CD4-positive, alpha-beta T cell (primary cell): ENCODE data around the gene CCBE1. TPM values are rescaled to one million over a fixed set of nuclear protein-coding genes. Genes with fewer than 3 reads are reported as not detected.

Source experiments
- ATAC-seq: fragments of 200-7000 bp; cut with Tn5 transposase; one replicate; pipeline ENCODE4 v1.10.0; 2022; ENCODE audit warnings: mild to moderate bottlenecking; ENCODE audit not compliant: poor library complexity
- CTCF ChIA-PET: fragments of 350-600 bp; sonication (Branson Sonifier 250); formaldehyde crosslinking; loops from one replicate; lab custom pipeline; 2021; ENCODE audit warnings: antibody characterized with exemption, inconsistent platforms; lab: Charles Lee
- POLR2A ChIA-PET: fragments of 350-600 bp; sonication (Branson Sonifier 250); formaldehyde crosslinking; loops from one replicate; lab custom pipeline; 2021; ENCODE audit warnings: antibody characterized with exemption, inconsistent platforms; lab: Charles Lee
- DNase-seq, 14 experiments: peaks; one replicate each; pipeline ENCODE4 v3.0.0-alpha.2; 2013 to 2020; ENCODE audit warnings: mixed read lengths in 2 of 14
- H3K27ac ChIP-seq, 2 donors: one replicate each; pipeline versions ENCODE4 v1.5.1 to v1.7.0; 2013; ENCODE audit warnings: low read length in 2 of 2, low read depth in 1 of 2, mild to moderate bottlenecking in 1 of 2
- H3K27me3 ChIP-seq, 2 experiments: 1 replicate in 1 of 2; 2 replicates in 1 of 2; pipeline versions ENCODE4 v1.6.1 to v1.7.0; 2013; ENCODE audit warnings: low read length in 2 of 2, control low read depth in 1 of 2, mild to moderate bottlenecking in 1 of 2, moderate library complexity in 1 of 2; ENCODE audit not compliant: insufficient read depth in 2 of 2, control insufficient read depth in 1 of 2
- H3K36me3 ChIP-seq: one replicate; pipeline ENCODE4 v1.6.1; 2013; ENCODE audit warnings: low read length, control low read depth; ENCODE audit not compliant: insufficient read depth
- H3K4me1 ChIP-seq: one replicate; pipeline ENCODE4 v1.6.1; 2013; ENCODE audit warnings: low read length, control low read depth; ENCODE audit not compliant: insufficient read depth
- H3K4me3 ChIP-seq: one replicate; pipeline ENCODE4 v1.5.1; 2013; ENCODE audit warnings: mild to moderate bottlenecking, low read length, moderate library complexity
- H3K9me3 ChIP-seq, 2 experiments: 1 replicate in 1 of 2; 2 replicates in 1 of 2; pipeline versions ENCODE4 v1.6.1 to v1.7.0; 2013; ENCODE audit warnings: low read length in 2 of 2, mild to moderate bottlenecking in 2 of 2, control low read depth in 1 of 2, moderate library complexity in 1 of 2; ENCODE audit not compliant: control insufficient read depth in 1 of 2, insufficient read depth in 1 of 2
- H3K27ac Mint-ChIP-seq: one replicate; pipeline ENCODE4 v1.8.0; 2020; ENCODE audit warnings: mixed read lengths
- H3K27me3 Mint-ChIP-seq: one replicate; pipeline ENCODE4 v1.8.0; 2021; ENCODE audit warnings: mixed read lengths
- H3K36me3 Mint-ChIP-seq: one replicate; pipeline ENCODE4 v1.8.0; 2021; ENCODE audit warnings: low read depth, mixed read lengths
- H3K4me1 Mint-ChIP-seq: one replicate; pipeline ENCODE4 v1.8.0; 2021; ENCODE audit warnings: low read depth, mixed read lengths
- H3K4me3 Mint-ChIP-seq: one replicate; pipeline ENCODE4 v1.8.0; 2020; ENCODE audit warnings: mild to moderate bottlenecking, mixed read lengths
- H3K9me3 Mint-ChIP-seq: one replicate; pipeline ENCODE4 v1.8.0; 2020; ENCODE audit warnings: mixed read lengths
- intact Hi-C, 2 experiments: fragments of 100-400 bp; cut with DNase I in 1 of 2; cut with micrococcal nuclease in 1 of 2; formaldehyde crosslinking; loops; one replicate each; pipeline versions ENCODE4 v1.15.1 to v1.9.0; 2023 to 2025; cut with DNase I, micrococcal nuclease
- total RNA-seq, 174 experiments: library from RNA in 2 of 174; stranded (reverse) in 2 of 174; gene quantifications; one replicate each; pipeline ENCODE4 v1.2.3 and lab custom pipeline; 2021 to 2026
- TF ChIP-seq, protein P1 (sequence below): fragments of 200-600 bp; IDR thresholded peaks from one replicate; pipeline ENCODE4 v1.8.0; 2022; ENCODE audit warnings: antibody characterized with exemption, mild to moderate bottlenecking

The CCBE1 gene
- total RNA-seq, 2 experiments from 2014 or later = not detected

DNA sequence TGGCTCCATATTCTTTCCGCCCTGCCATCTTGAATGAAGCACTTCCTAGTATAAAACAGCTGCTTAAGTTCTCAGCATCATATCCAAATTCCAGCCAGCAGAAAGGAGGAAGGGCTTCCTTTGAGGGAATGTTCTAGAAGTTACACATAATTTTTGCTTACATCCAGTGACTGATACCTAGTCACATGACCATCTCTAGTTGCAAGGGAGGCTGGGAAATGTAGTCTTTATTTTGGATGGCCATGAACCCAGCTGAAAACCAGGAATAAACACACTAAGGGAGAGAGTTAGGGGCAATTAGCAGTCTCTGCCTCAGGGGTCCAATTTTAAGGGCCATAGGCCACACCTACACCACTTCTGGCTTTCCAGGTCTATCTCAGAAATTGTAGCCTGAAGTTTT lies 280.4 kb downstream of the CCBE1 start:
- no peaks in the 10 kb centered on the region for H3K36me3 ChIP-seq
- H3K36me3 Mint-ChIP-seq = no peaks in the 10 kb centered on the region
- intact Hi-C loops = no loop called here
- POLR2A ChIA-PET = no interaction called here
- H3K9me3 ChIP-seq = no peaks in the 10 kb centered on the region
- H3K27ac ChIP-seq = no peak overlapping the region
- H3K27me3 ChIP-seq = peaks cover 0 to 32% of the 10 kb centered on the region in 2 experiments
- CTCF ChIA-PET = no interaction called here
- TF ChIP-seq, protein P1, sequence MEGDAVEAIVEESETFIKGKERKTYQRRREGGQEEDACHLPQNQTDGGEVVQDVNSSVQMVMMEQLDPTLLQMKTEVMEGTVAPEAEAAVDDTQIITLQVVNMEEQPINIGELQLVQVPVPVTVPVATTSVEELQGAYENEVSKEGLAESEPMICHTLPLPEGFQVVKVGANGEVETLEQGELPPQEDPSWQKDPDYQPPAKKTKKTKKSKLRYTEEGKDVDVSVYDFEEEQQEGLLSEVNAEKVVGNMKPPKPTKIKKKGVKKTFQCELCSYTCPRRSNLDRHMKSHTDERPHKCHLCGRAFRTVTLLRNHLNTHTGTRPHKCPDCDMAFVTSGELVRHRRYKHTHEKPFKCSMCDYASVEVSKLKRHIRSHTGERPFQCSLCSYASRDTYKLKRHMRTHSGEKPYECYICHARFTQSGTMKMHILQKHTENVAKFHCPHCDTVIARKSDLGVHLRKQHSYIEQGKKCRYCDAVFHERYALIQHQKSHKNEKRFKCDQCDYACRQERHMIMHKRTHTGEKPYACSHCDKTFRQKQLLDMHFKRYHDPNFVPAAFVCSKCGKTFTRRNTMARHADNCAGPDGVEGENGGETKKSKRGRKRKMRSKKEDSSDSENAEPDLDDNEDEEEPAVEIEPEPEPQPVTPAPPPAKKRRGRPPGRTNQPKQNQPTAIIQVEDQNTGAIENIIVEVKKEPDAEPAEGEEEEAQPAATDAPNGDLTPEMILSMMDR = no peak
- H3K4me1 Mint-ChIP-seq = no peaks in the 10 kb centered on the region
- no peak overlapping the region for H3K4me3 Mint-ChIP-seq
- peaks cover 75% of the 10 kb centered on the region for H3K27me3 Mint-ChIP-seq
- H3K4me1 ChIP-seq = no peaks in the 10 kb centered on the region
- H3K27ac Mint-ChIP-seq = no peak overlapping the region
- no peak for ATAC-seq
- H3K9me3 Mint-ChIP-seq = no peaks in the 10 kb centered on the region
- DNase-seq = no peak
- no peak overlapping the region for H3K4me3 ChIP-seq

DNA sequence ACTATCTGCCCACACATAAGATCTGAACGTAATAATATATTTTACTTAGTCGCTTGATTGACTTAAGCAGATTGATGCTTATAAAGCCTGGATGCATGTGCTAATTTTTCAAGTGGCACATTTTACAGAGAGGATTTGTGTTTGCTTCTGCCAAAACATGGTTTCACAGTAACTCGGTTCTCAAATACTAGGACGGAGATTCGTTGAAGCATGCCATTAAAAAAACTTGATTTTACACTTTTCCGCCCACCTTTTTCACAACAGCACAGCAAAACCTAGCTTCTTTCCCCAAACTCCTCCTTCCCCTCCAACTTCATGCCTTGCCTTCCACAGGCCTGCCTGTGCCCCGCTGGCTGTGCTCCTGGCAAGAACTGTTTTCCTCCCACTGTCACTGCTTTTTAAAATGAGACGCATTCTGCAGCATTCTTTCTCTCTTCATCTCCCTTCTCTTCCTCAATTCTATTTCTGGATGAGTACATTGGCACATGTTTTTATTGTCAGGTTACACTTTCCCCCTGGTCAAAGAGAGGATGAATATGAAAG lies 283.0 kb downstream of the CCBE1 start:
- Mint-ChIP-seq H3K27me3 (peaks cover 64% of the 10 kb centered on the region), H3K27ac (no peak overlapping the region), H3K4me3 (no peak overlapping the region), H3K9me3 (no peaks in the 10 kb centered on the region), H3K4me1 (no peaks in the 10 kb centered on the region), H3K36me3 (no peaks in the 10 kb centered on the region)
- ChIA-PET CTCF (no interaction called here), POLR2A (no interaction called here)
- intact Hi-C loops = no loop called here
- Histone ChIP-seq H3K36me3 (no peaks in the 10 kb centered on the region), H3K9me3 (no peaks in the 10 kb centered on the region), H3K4me3 (no peak overlapping the region), H3K4me1 (no peaks in the 10 kb centered on the region), H3K27me3 (peaks cover 0 to 26% of the 10 kb centered on the region in 2 experiments), H3K27ac (no peak overlapping the region)
- ATAC-seq (no peak), DNase-seq (no peak)
- TF ChIP-seq, protein P1 = no peak

DNA sequence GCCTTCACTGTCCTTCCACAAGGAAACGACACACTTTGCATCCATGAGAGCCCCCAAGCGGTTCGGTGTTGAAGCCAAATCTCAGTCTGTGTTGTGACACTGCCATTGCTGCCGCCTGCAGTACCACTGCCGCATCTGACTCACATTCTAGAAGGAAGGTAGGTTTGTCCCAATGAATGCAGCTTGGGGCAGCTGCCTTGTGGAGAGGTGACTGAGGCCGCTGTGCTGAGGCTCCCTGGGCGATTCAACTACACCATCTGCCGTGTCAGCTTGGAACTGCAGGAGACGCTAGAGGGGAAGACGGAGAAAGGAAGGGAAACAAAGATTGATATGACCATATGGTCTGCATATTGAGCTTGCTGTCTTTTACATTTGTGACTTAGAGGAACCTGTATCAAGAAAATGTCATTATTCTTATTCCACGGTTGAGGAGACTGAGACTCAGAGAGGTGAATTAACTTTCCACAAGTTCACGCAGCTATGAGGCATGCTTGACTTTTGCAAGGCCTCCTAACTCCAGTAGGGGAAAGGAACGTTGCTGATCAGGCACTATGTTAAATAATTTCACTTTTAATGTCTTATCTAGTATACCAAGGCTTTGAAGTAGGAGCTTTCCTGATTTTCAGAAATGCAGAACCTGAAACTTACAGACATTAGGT lies 294.7 kb downstream of the CCBE1 start:
- H3K4me3 ChIP-seq = no peak overlapping the region
- POLR2A ChIA-PET = interaction anchor here (0.6 to 1.3 kb wide), 4 partner anchors 13 to 94 kb away, joined by 3 to 10 read pairs (median 4); partner anchors contain the start of gene LMAN1
- H3K27ac ChIP-seq = no peak overlapping the region
- no peaks in the 10 kb centered on the region for H3K27me3 ChIP-seq
- no peaks in the 10 kb centered on the region for H3K9me3 Mint-ChIP-seq
- H3K9me3 ChIP-seq = no peaks in the 10 kb centered on the region
- intact Hi-C loops = loop anchor here (2.0 to 5.0 kb wide), 5 partner anchors 94 to 620 kb away; no protein-coding TSS in a partner anchor
- H3K27ac Mint-ChIP-seq = no peak overlapping the region
- H3K4me1 ChIP-seq = peaks cover 3% of the 10 kb centered on the region
- H3K27me3 Mint-ChIP-seq = peaks cover 11% of the 10 kb centered on the region
- TF ChIP-seq, protein P1 = peak; percentile 95
- H3K36me3 ChIP-seq = no peaks in the 10 kb centered on the region
- CTCF ChIA-PET = interaction anchor here (0.9 to 4.7 kb wide), 18 partner anchors 8 to 318 kb away, joined by 3 to 67 read pairs (median 3); partner anchors contain the start of gene CPLX4
- peak; percentile 97 for ATAC-seq
- no peaks in the 10 kb centered on the region for H3K4me1 Mint-ChIP-seq
- peak; percentile 44 to 80 (median 62) for DNase-seq
- no peaks in the 10 kb centered on the region for H3K36me3 Mint-ChIP-seq
- H3K4me3 Mint-ChIP-seq = no peak overlapping the region
